ENCODE measurements around the gene LILRB2.

DNA sequence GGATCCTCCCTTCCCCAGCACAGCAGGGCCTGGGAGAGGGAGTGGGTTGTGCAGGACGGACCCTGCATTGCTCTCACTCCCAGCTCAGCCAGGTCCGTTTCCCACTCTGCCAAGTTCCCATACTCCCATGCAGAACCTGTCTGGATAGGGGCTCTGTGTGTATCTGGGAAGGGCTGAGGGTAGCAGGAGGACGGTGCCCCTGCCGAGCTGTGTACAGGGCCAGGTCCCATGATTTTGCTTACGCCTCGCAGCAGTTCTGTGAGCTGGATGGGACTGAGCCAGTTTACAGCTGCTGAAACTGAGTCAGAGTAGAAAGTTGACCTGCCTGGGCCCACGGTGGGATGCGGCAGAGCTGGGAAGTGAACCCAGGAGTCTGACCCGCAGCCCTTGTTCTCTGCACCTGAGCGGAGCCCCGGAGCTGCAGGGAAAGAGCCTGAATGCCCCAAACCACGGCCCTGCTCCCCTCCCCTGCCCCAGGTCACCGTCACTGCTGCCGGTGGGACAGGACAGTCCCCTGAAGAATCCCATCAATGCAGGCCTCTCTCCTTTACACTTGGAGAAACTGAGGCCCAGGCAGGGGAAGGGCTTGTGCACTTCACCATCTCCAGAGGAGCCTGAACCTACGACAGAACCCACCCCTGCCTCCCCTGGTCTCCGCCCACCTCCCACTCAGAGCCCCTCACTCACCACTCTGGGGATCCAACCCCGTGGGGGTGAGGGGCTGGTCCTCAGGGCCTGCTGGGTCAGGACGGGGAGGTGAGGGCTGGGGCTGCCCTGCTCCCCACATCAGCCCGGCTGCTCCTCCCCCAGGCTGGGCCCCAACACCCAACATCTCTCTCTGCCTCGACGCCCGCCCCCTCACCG lies 27.3 kb downstream of the LILRB2 start:
- TF ChIP-seq, protein P1, sequence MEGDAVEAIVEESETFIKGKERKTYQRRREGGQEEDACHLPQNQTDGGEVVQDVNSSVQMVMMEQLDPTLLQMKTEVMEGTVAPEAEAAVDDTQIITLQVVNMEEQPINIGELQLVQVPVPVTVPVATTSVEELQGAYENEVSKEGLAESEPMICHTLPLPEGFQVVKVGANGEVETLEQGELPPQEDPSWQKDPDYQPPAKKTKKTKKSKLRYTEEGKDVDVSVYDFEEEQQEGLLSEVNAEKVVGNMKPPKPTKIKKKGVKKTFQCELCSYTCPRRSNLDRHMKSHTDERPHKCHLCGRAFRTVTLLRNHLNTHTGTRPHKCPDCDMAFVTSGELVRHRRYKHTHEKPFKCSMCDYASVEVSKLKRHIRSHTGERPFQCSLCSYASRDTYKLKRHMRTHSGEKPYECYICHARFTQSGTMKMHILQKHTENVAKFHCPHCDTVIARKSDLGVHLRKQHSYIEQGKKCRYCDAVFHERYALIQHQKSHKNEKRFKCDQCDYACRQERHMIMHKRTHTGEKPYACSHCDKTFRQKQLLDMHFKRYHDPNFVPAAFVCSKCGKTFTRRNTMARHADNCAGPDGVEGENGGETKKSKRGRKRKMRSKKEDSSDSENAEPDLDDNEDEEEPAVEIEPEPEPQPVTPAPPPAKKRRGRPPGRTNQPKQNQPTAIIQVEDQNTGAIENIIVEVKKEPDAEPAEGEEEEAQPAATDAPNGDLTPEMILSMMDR (conservative IDR thresholded peaks at IDR 0.05; ENCODE audit: low read depth in 2 of 2), result no peak
- TF ChIP-seq STAT1 (IDR thresholded peaks at IDR 0.05; ENCODE audit: unreplicated experiment) (no peak), EZH2 (IDR thresholded peaks at IDR 0.05; ENCODE audit: low read depth, unreplicated experiment) (no peak), CREB1 (CRISPR knock-in tag; IDR thresholded peaks at IDR 0.05; ENCODE audit: low read depth) (no peak), EZH2phosphoT487 (IDR thresholded peaks at IDR 0.05; ENCODE audit: unreplicated experiment) (no peak), POLR2AphosphoS5 (IDR thresholded peaks at IDR 0.05; ENCODE audit: low read depth) (no peak), NANOG (IDR thresholded peaks at IDR 0.05; ENCODE audit: borderline replicate concordance) (no peak), JUNB (IDR thresholded peaks at IDR 0.05; ENCODE audit: unreplicated experiment) (no peak), ZNF331 (CRISPR knock-in tag; IDR thresholded peaks at IDR 0.05; ENCODE audit: low read depth) (no peak), ZNF114 (CRISPR knock-in tag; IDR thresholded peaks at IDR 0.05) (no peak)
- TF ChIP-seq, protein P2, sequence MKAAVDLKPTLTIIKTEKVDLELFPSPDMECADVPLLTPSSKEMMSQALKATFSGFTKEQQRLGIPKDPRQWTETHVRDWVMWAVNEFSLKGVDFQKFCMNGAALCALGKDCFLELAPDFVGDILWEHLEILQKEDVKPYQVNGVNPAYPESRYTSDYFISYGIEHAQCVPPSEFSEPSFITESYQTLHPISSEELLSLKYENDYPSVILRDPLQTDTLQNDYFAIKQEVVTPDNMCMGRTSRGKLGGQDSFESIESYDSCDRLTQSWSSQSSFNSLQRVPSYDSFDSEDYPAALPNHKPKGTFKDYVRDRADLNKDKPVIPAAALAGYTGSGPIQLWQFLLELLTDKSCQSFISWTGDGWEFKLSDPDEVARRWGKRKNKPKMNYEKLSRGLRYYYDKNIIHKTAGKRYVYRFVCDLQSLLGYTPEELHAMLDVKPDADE (IDR thresholded peaks at IDR 0.05), result no peak
- TF ChIP-seq, protein P3, sequence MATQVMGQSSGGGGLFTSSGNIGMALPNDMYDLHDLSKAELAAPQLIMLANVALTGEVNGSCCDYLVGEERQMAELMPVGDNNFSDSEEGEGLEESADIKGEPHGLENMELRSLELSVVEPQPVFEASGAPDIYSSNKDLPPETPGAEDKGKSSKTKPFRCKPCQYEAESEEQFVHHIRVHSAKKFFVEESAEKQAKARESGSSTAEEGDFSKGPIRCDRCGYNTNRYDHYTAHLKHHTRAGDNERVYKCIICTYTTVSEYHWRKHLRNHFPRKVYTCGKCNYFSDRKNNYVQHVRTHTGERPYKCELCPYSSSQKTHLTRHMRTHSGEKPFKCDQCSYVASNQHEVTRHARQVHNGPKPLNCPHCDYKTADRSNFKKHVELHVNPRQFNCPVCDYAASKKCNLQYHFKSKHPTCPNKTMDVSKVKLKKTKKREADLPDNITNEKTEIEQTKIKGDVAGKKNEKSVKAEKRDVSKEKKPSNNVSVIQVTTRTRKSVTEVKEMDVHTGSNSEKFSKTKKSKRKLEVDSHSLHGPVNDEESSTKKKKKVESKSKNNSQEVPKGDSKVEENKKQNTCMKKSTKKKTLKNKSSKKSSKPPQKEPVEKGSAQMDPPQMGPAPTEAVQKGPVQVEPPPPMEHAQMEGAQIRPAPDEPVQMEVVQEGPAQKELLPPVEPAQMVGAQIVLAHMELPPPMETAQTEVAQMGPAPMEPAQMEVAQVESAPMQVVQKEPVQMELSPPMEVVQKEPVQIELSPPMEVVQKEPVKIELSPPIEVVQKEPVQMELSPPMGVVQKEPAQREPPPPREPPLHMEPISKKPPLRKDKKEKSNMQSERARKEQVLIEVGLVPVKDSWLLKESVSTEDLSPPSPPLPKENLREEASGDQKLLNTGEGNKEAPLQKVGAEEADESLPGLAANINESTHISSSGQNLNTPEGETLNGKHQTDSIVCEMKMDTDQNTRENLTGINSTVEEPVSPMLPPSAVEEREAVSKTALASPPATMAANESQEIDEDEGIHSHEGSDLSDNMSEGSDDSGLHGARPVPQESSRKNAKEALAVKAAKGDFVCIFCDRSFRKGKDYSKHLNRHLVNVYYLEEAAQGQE (IDR thresholded peaks at IDR 0.05; ENCODE audit: unreplicated experiment), result no peak
- TF ChIP-seq, protein P4, sequence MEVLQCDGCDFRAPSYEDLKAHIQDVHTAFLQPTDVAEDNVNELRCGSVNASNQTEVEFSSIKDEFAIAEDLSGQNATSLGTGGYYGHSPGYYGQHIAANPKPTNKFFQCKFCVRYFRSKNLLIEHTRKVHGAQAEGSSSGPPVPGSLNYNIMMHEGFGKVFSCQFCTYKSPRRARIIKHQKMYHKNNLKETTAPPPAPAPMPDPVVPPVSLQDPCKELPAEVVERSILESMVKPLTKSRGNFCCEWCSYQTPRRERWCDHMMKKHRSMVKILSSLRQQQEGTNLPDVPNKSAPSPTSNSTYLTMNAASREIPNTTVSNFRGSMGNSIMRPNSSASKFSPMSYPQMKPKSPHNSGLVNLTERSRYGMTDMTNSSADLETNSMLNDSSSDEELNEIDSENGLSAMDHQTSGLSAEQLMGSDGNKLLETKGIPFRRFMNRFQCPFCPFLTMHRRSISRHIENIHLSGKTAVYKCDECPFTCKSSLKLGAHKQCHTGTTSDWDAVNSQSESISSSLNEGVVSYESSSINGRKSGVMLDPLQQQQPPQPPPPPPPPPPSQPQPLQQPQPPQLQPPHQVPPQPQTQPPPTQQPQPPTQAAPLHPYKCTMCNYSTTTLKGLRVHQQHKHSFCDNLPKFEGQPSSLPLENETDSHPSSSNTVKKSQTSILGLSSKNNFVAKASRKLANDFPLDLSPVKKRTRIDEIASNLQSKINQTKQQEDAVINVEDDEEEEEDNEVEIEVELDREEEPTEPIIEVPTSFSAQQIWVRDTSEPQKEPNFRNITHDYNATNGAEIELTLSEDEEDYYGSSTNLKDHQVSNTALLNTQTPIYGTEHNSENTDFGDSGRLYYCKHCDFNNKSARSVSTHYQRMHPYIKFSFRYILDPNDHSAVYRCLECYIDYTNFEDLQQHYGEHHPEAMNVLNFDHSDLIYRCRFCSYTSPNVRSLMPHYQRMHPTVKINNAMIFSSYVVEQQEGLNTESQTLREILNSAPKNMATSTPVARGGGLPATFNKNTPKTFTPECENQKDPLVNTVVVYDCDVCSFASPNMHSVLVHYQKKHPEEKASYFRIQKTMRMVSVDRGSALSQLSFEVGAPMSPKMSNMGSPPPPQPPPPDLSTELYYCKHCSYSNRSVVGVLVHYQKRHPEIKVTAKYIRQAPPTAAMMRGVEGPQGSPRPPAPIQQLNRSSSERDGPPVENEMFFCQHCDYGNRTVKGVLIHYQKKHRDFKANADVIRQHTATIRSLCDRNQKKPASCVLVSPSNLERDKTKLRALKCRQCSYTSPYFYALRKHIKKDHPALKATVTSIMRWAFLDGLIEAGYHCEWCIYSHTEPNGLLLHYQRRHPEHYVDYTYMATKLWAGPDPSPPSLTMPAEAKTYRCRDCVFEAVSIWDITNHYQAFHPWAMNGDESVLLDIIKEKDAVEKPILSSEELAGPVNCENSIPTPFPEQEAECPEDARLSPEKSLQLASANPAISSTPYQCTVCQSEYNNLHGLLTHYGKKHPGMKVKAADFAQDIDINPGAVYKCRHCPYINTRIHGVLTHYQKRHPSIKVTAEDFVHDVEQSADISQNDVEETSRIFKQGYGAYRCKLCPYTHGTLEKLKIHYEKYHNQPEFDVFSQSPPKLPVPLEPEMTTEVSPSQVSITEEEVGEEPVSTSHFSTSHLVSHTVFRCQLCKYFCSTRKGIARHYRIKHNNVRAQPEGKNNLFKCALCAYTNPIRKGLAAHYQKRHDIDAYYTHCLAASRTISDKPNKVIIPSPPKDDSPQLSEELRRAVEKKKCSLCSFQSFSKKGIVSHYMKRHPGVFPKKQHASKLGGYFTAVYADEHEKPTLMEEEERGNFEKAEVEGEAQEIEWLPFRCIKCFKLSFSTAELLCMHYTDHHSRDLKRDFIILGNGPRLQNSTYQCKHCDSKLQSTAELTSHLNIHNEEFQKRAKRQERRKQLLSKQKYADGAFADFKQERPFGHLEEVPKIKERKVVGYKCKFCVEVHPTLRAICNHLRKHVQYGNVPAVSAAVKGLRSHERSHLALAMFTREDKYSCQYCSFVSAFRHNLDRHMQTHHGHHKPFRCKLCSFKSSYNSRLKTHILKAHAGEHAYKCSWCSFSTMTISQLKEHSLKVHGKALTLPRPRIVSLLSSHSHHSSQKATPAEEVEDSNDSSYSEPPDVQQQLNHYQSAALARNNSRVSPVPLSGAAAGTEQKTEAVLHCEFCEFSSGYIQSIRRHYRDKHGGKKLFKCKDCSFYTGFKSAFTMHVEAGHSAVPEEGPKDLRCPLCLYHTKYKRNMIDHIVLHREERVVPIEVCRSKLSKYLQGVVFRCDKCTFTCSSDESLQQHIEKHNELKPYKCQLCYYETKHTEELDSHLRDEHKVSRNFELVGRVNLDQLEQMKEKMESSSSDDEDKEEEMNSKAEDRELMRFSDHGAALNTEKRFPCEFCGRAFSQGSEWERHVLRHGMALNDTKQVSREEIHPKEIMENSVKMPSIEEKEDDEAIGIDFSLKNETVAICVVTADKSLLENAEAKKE (CRISPR knock-in tag; IDR thresholded peaks at IDR 0.05), result no peak

Measured in GM23338 (cell line).